Tibial nerve (tissue), 4 donors: ENCODE results near the gene TRAPPC4.

ENCODE experiments used
- EP300 ChIP-seq, 2 donors: sonication (generic); formaldehyde crosslinking; IDR thresholded peaks; one replicate each; pipeline ENCODE4 v1.6.1; 2017; ENCODE audit warnings: antibody characterized with exemption in 2 of 2, mild to moderate bottlenecking in 1 of 2
- POLR2A ChIP-seq, 2 donors: fragments of 450-650 bp; IDR thresholded peaks; one replicate each; pipeline ENCODE4 v1.6.1; 2017; ENCODE audit warnings: antibody characterized with exemption in 2 of 2, mild to moderate bottlenecking in 2 of 2, moderate library complexity in 2 of 2
- TF ChIP-seq, protein P1 (sequence below), 5 experiments: fragments of 200-600 bp in 3 of 5; fragments of 450-650 bp in 2 of 5; sonication (generic) in 3 of 5; IDR thresholded peaks; one replicate each; pipeline ENCODE4 v1.5.1; 2016 to 2019; ENCODE audit warnings: antibody characterized with exemption in 5 of 5, mild to moderate bottlenecking in 3 of 5, moderate library complexity in 2 of 5

- TF ChIP-seq, protein P1, sequence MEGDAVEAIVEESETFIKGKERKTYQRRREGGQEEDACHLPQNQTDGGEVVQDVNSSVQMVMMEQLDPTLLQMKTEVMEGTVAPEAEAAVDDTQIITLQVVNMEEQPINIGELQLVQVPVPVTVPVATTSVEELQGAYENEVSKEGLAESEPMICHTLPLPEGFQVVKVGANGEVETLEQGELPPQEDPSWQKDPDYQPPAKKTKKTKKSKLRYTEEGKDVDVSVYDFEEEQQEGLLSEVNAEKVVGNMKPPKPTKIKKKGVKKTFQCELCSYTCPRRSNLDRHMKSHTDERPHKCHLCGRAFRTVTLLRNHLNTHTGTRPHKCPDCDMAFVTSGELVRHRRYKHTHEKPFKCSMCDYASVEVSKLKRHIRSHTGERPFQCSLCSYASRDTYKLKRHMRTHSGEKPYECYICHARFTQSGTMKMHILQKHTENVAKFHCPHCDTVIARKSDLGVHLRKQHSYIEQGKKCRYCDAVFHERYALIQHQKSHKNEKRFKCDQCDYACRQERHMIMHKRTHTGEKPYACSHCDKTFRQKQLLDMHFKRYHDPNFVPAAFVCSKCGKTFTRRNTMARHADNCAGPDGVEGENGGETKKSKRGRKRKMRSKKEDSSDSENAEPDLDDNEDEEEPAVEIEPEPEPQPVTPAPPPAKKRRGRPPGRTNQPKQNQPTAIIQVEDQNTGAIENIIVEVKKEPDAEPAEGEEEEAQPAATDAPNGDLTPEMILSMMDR (IDR thresholded peaks at IDR 0.05): no peak
- no peak for TF ChIP-seq EP300 (IDR thresholded peaks at IDR 0.05)
- TF ChIP-seq POLR2A (IDR thresholded peaks at IDR 0.05): no peak
Observed at GRCh38 chr11:119049081-119049480, 30.5 kb downstream of the TRAPPC4 start.
